ENCODE measurements around the gene PPIE. TPM values are rescaled to one million over a fixed set of nuclear protein-coding genes. Genes with fewer than 3 reads are reported as not detected.

PPIE gene
- total RNA-seq, 1 experiment from 2014 or later, result 62.8 TPM

GRCh38 chr1:39713557-39713956 is 25.1 kb upstream of the PPIE start:
- Histone ChIP-seq H3K36me3 (ENCODE audit: insufficient read depth, low read length, poor library complexity, severe bottlenecking) (no peaks in the 10 kb centered on the region), H3K9me3 (ENCODE audit: low read depth, low read length, poor library complexity, severe bottlenecking) (no peaks in the 10 kb centered on the region), H3K4me3 (ENCODE audit: low read depth, low read length, poor library complexity, severe bottlenecking) (no peak overlapping the region), H3K4me1 (ENCODE audit: insufficient read depth, low read length, poor library complexity, severe bottlenecking) (no peaks in the 10 kb centered on the region), H3K27me3 (replicated peaks; ENCODE audit: insufficient read depth, low read depth, low read length, poor library complexity) (peaks cover 4% of the 10 kb centered on the region), H3K27ac (ENCODE audit: low read depth, low read length, poor library complexity, severe bottlenecking) (no peak overlapping the region)
- no peak for DNase-seq (ENCODE audit: low spot score)
- intact Hi-C loops (cut with micrococcal nuclease; ENCODE audit: unreplicated experiment), result loop anchor here (10.0 kb wide), 1 partner anchor 619 kb away; no protein-coding TSS in a partner anchor
- POLR2A ChIA-PET (ENCODE audit: low non-redundant PET), result no interaction called here
- no TSS peak for BruUV-seq (replicated peaks)
- TF ChIP-seq EZH2 (IDR thresholded peaks at IDR 0.05; ENCODE audit: borderline replicate concordance, low read depth, low read length, poor library complexity, severe bottlenecking), result no peak
- no peak for TF ChIP-seq CTCF (conservative IDR thresholded peaks at IDR 0.05; ENCODE audit: low read depth, low read length)
- CTCF ChIA-PET, result interaction anchor here (0.5 kb wide), 1 partner anchor 44 kb away, joined by 3 read pairs; no protein-coding TSS in a partner anchor

- BruUV-seq (replicated peaks), result no TSS peak
- intact Hi-C loops (cut with micrococcal nuclease; ENCODE audit: unreplicated experiment), result loop anchor here (10.0 kb wide), 1 partner anchor 623 kb away; no protein-coding TSS in a partner anchor
- Histone ChIP-seq H3K27me3 (replicated peaks; ENCODE audit: insufficient read depth, low read depth, low read length, poor library complexity) (peaks cover 4% of the 10 kb centered on the region), H3K4me1 (ENCODE audit: insufficient read depth, low read length, poor library complexity, severe bottlenecking) (no peaks in the 10 kb centered on the region), H3K27ac (ENCODE audit: low read depth, low read length, poor library complexity, severe bottlenecking) (no peak overlapping the region), H3K36me3 (ENCODE audit: insufficient read depth, low read length, poor library complexity, severe bottlenecking) (no peaks in the 10 kb centered on the region), H3K4me3 (ENCODE audit: low read depth, low read length, poor library complexity, severe bottlenecking) (no peak overlapping the region), H3K9me3 (ENCODE audit: low read depth, low read length, poor library complexity, severe bottlenecking) (no peaks in the 10 kb centered on the region)
- DNase-seq (ENCODE audit: low spot score), result no peak
- POLR2A ChIA-PET (ENCODE audit: low non-redundant PET), result no interaction called here
- CTCF ChIA-PET, result no interaction called here
- TF ChIP-seq EZH2 (IDR thresholded peaks at IDR 0.05; ENCODE audit: borderline replicate concordance, low read depth, low read length, poor library complexity, severe bottlenecking) (no peak), CTCF (conservative IDR thresholded peaks at IDR 0.05; ENCODE audit: low read depth, low read length) (no peak)
Measured at GRCh38 chr1:39717809-39718208, 20.9 kb upstream of the PPIE start.

- DNase-seq (ENCODE audit: low spot score), result peak; percentile 81
- CTCF ChIA-PET, result interaction anchor here (0.6 to 1.9 kb wide), 5 partner anchors 49 to 1534 kb away, joined by 3 to 4 read pairs (median 3); no protein-coding TSS in a partner anchor
- POLR2A ChIA-PET (ENCODE audit: low non-redundant PET), result no interaction called here
- intact Hi-C loops (cut with micrococcal nuclease; ENCODE audit: unreplicated experiment), result loop anchor here (2.0 to 5.0 kb wide), 2 partner anchors 112 to 213 kb away; no protein-coding TSS in a partner anchor
- Histone ChIP-seq H3K4me3 (ENCODE audit: low read depth, low read length, poor library complexity, severe bottlenecking) (no peak overlapping the region), H3K4me1 (ENCODE audit: insufficient read depth, low read length, poor library complexity, severe bottlenecking) (no peaks in the 10 kb centered on the region), H3K27me3 (replicated peaks; ENCODE audit: insufficient read depth, low read depth, low read length, poor library complexity) (peaks cover 20% of the 10 kb centered on the region), H3K27ac (ENCODE audit: low read depth, low read length, poor library complexity, severe bottlenecking) (no peak overlapping the region), H3K9me3 (ENCODE audit: low read depth, low read length, poor library complexity, severe bottlenecking) (no peaks in the 10 kb centered on the region), H3K36me3 (ENCODE audit: insufficient read depth, low read length, poor library complexity, severe bottlenecking) (no peaks in the 10 kb centered on the region)
- no TSS peak for BruUV-seq (replicated peaks)
- no peak for TF ChIP-seq EZH2 (IDR thresholded peaks at IDR 0.05; ENCODE audit: borderline replicate concordance, low read depth, low read length, poor library complexity, severe bottlenecking)
- peak; percentile 79 for TF ChIP-seq CTCF (conservative IDR thresholded peaks at IDR 0.05; ENCODE audit: low read depth, low read length)
Measured at GRCh38 chr1:39720094-39720999, 18.3 kb upstream of the PPIE start.
